ENCODE measurements around the gene C1QB.
A peak's percentile ranks its signal among the peaks of the same experiment; 100 is the strongest.

GRCh38 chr1:22673486-22674409 lies 20.7 kb downstream of the C1QB start:
- peak; percentile 81 for TF ChIP-seq CTCF (conservative IDR thresholded peaks at IDR 0.05)
- no peak for TF ChIP-seq EZH2 (IDR thresholded peaks at IDR 0.05; ENCODE audit: low read depth)
